Gastrocnemius medialis (tissue), 4 donors: ENCODE results near the gene RELA. TPM values are rescaled to one million over a fixed set of nuclear protein-coding genes. Genes with fewer than 3 reads are reported as not detected.

Experiments
- ATAC-seq, 2 donors: fragments of 150-250 bp; one replicate each; pipeline ENCODE4 v1.9.1; 2016
- DNase-seq, 2 donors: peaks; one replicate each; pipeline ENCODE4 v3.0.0-alpha.2; 2019
- H3K27ac ChIP-seq, 4 donors: fragments of 200-600 bp; sonication (generic); 1 replicate in 1 of 4; 2 replicates in 3 of 4; pipeline ENCODE4 v1.5.1; 2016 to 2018; ENCODE audit warnings: mild to moderate bottlenecking in 2 of 4, moderate library complexity in 1 of 4
- H3K27me3 ChIP-seq, 3 donors: fragments of 200-600 bp; sonication (generic) in 2 of 3; 1 replicate in 1 of 3; 2 replicates in 2 of 3; pipeline versions ENCODE4 v1.5.1 to v1.6.0; 2016 to 2019; ENCODE audit warnings: mild to moderate bottlenecking in 1 of 3, moderate library complexity in 1 of 3
- H3K36me3 ChIP-seq, 2 donors: fragments of 200-600 bp; sonication (generic) in 1 of 2; one replicate each; pipeline ENCODE4 v1.5.1; 2017 to 2018
- H3K4me1 ChIP-seq, 2 donors: fragments of 200-600 bp; sonication (generic) in 1 of 2; one replicate each; pipeline ENCODE4 v1.5.1; 2016 to 2017; ENCODE audit warnings: mild to moderate bottlenecking in 2 of 2
- H3K4me3 ChIP-seq, 4 donors: fragments of 200-600 bp; sonication (generic) in 3 of 4; 1 replicate in 1 of 4; 2 replicates in 3 of 4; pipeline ENCODE4 v1.5.1; 2016 to 2019; ENCODE audit warnings: mild to moderate bottlenecking in 2 of 4
- H3K9me3 ChIP-seq, 3 donors: fragments of 200-600 bp; sonication (generic) in 2 of 3; 1 replicate in 1 of 3; 2 replicates in 2 of 3; pipeline ENCODE4 v1.5.1; 2016 to 2019
- POLR2A ChIP-seq, 2 donors: fragments of 450-650 bp; IDR thresholded peaks; one replicate each; pipeline ENCODE4 v1.6.1; 2017; ENCODE audit warnings: antibody characterized with exemption in 2 of 2, mild to moderate bottlenecking in 2 of 2, moderate library complexity in 2 of 2
- in situ Hi-C, 4 donors: fragments of 200-750 bp; cut with MboI; loops; one replicate each; pipeline versions ENCODE4 v1.15.0 to v1.8.0; 2017; ENCODE audit warnings: low sequenced_read_pairs in 4 of 4
- intact Hi-C: fragments of 100-400 bp; cut with DNase I; formaldehyde crosslinking; loops from one replicate; pipeline ENCODE4 v1.15.1; 2023; ENCODE audit warnings: low total_unique reads
- total RNA-seq, 4 donors: library from RNA; depleted of rRNA; stranded (reverse); fragments of >200 nt; gene quantifications; one replicate each; pipeline versions ENCODE4 v1.1.0 to v1.2.3, GENCODE V29; 2016
- TF ChIP-seq, protein P1 (sequence below), 5 experiments: fragments of 450-650 bp in 3 of 5; fragments of 200-600 bp in 2 of 5; sonication (generic) in 2 of 5; IDR thresholded peaks in 4 of 5; conservative IDR thresholded peaks in 1 of 5; 1 replicate in 4 of 5; 2 replicates in 1 of 5; pipeline ENCODE4 v1.5.1; 2016 to 2019; ENCODE audit warnings: antibody characterized with exemption in 5 of 5, mild to moderate bottlenecking in 3 of 5, moderate library complexity in 3 of 5

The RELA gene
- total RNA-seq, 4 donors from 2014 or later: 39.7 to 68.3 (median 56.3) TPM

DNA sequence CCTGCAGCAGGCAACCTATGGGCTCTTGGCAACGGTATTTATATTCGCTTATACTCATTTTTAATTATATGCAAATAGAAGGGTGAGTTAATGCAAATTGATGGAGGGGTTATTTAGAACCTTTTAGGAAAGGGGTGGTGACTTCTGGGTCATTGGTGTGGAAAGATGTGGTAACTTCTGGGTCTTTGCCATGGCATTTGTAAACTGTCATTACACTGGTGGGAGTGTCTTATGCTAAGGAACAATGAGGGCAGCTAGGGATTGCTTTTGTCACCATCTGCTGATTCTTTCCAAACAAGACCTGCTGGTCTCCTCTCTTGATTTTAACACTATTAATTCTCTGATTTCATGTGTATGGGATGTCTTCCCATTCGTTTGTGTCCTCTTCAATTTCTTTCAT is 37.7 kb upstream of the RELA start:
- Histone ChIP-seq H3K36me3 (no peaks in the 10 kb centered on the region), H3K27ac (no peak overlapping the region), H3K4me3 (no peak overlapping the region), H3K27me3 (no peaks in the 10 kb centered on the region), H3K4me1 (no peaks in the 10 kb centered on the region), H3K9me3 (no peaks in the 10 kb centered on the region)
- no peak for TF ChIP-seq POLR2A (IDR thresholded peaks at IDR 0.05)
- TF ChIP-seq, protein P1, sequence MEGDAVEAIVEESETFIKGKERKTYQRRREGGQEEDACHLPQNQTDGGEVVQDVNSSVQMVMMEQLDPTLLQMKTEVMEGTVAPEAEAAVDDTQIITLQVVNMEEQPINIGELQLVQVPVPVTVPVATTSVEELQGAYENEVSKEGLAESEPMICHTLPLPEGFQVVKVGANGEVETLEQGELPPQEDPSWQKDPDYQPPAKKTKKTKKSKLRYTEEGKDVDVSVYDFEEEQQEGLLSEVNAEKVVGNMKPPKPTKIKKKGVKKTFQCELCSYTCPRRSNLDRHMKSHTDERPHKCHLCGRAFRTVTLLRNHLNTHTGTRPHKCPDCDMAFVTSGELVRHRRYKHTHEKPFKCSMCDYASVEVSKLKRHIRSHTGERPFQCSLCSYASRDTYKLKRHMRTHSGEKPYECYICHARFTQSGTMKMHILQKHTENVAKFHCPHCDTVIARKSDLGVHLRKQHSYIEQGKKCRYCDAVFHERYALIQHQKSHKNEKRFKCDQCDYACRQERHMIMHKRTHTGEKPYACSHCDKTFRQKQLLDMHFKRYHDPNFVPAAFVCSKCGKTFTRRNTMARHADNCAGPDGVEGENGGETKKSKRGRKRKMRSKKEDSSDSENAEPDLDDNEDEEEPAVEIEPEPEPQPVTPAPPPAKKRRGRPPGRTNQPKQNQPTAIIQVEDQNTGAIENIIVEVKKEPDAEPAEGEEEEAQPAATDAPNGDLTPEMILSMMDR (IDR thresholded peaks at IDR 0.05 in 4 of 5, conservative IDR thresholded peaks at IDR 0.05 in 1 of 5): no peak
- intact Hi-C loops: no loop called here
- ATAC-seq (no peak), DNase-seq (no peak)
- in situ Hi-C loops: loop anchor here in 2 of 4 donors (25.0 kb wide), 1 partner anchor 287 kb away; no protein-coding TSS in a partner anchor

DNA sequence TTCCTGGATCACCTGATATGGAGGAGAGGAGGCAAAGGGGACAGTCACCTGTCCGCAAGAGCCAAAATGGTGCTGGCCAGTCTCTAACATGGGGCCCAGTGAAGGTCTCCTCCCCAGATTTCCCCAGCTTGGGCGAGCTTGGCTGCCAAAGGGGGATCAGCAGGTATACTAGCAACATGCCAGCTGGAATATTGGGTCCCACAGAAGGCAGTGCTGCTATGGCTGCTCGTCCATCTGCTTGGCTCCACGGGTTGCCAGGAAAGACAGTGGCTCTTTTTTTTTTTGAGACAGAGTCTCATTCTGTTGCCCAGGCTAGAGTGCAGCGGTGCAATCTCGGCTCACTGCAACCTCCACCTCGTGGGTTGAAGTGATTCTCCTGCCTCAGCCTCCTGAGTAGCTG is 36.6 kb upstream of the RELA start:
- H3K27me3 ChIP-seq: no peaks in the 10 kb centered on the region
- no peak for DNase-seq
- H3K27ac ChIP-seq: no peak overlapping the region
- no peaks in the 10 kb centered on the region for H3K9me3 ChIP-seq
- no peak overlapping the region for H3K4me3 ChIP-seq
- TF ChIP-seq, protein P1 (IDR thresholded peaks at IDR 0.05 in 4 of 5, conservative IDR thresholded peaks at IDR 0.05 in 1 of 5): no peak
- TF ChIP-seq POLR2A (IDR thresholded peaks at IDR 0.05): no peak
- H3K36me3 ChIP-seq: no peaks in the 10 kb centered on the region
- intact Hi-C loops (no loop called here), in situ Hi-C loops (no loop called here)
- no peaks in the 10 kb centered on the region for H3K4me1 ChIP-seq
- ATAC-seq: no peak

DNA sequence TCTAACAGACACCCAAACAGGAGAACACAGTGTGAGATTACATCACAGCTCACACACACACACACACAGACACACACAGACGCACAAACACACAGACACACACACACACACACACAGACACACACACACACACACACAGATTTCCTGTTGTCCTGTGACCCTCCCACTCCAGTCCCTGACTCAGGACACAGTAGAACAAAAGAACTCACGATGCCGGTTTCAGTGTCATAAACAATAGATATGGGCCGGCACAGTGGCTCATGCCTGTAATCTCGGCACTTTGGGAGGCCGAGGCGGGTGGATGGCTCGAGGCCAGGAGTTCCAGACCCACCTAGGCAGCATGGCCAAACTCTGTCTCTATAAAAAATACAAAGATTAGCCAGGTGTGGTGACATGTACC is 35.5 kb upstream of the RELA start:
- no peak for DNase-seq
- H3K36me3 ChIP-seq: no peaks in the 10 kb centered on the region
- no peaks in the 10 kb centered on the region for H3K27me3 ChIP-seq

DNA sequence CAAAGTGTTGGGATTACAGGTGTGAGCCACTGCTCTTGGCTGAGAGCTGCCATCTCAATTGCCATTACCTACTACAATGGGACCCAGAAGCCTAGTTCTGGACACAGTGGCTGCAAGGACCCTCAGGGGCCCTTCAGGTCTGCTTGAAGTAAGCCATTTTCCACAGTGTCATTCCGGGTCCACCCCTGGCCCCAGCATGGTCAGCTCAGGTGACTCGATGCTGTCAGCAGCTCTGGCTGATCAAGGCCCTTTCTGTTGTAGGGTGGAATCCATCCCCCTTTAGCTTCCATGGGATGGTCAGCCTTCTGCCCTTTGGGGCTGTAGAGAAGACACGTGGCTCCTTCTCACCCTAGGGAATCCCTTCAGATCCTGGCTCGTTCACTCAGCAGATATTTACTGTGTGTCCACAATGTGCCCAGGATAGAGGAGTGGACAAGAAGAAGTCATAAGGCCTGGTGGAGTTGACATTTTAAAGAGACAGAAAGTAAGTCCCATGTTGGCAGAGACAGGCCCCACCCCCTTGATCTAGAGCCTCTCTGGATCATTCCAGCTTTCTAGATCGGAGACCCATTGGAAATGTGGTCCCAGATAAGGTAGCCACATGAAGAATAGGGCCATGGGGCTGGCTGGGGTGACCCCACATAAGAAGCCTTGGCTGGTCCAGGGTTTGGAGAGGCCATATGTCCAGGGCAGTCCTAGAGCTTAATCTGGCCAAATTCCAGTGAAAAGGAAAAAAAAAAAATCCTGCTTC is 34.3 kb upstream of the RELA start:
- in situ Hi-C loops: no loop called here

More for the DNA sequence above, 35.5 kb upstream of the RELA start:
- in situ Hi-C loops (no loop called here), intact Hi-C loops (no loop called here)
- no peaks in the 10 kb centered on the region for H3K9me3 ChIP-seq
- peak overlapping the region in 2 of 4 donors; percentile 22 to 47 for H3K27ac ChIP-seq
- no peak overlapping the region for H3K4me3 ChIP-seq
- no peaks in the 10 kb centered on the region for H3K4me1 ChIP-seq
- TF ChIP-seq, protein P1 (IDR thresholded peaks at IDR 0.05 in 4 of 5, conservative IDR thresholded peaks at IDR 0.05 in 1 of 5): no peak
- no peak for TF ChIP-seq POLR2A (IDR thresholded peaks at IDR 0.05)
- peak; percentile 38 to 63 for ATAC-seq

More for the DNA sequence above, 34.3 kb upstream of the RELA start:
- no peaks in the 10 kb centered on the region for H3K36me3 ChIP-seq
- ATAC-seq: no peak
- no peaks in the 10 kb centered on the region for H3K9me3 ChIP-seq
- no peak for DNase-seq
- H3K4me1 ChIP-seq: no peaks in the 10 kb centered on the region
- TF ChIP-seq POLR2A (IDR thresholded peaks at IDR 0.05): no peak
- TF ChIP-seq, protein P1 (IDR thresholded peaks at IDR 0.05 in 4 of 5, conservative IDR thresholded peaks at IDR 0.05 in 1 of 5): no peak
- no peaks in the 10 kb centered on the region for H3K27me3 ChIP-seq
- H3K27ac ChIP-seq: no peak overlapping the region
- no peak overlapping the region for H3K4me3 ChIP-seq
- intact Hi-C loops: no loop called here
